GM18502 (cell line): ENCODE data around the gene NDST3.

ENCODE experiments used
- ATAC-seq: cut with Tn5 transposase; IDR thresholded peaks from one replicate; pipeline ENCODE4 v1.9.1; 2021; ENCODE audit warnings: mild to moderate bottlenecking; ENCODE audit not compliant: unreplicated experiment, poor library complexity

The NDST3 gene

DNA sequence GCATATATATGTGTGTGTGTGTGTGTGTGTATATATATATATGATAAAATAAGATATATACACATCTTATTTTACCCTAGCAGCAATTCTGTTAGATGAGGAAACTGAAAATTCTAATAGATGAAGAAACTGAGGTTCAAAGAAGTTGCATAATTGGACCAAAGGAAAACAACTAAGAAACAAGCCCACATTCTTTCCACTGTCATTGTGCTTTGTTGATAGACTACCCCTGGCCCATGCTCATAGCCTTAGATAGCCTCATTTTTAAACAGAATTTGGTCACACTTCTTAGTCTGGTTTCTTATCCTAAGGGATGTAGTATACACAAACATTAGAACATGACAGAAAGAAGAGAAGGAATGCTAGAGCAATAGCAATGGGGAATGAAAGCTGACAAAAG, 138.8 kb downstream of the NDST3 start:
- ATAC-seq, result no peak

DNA sequence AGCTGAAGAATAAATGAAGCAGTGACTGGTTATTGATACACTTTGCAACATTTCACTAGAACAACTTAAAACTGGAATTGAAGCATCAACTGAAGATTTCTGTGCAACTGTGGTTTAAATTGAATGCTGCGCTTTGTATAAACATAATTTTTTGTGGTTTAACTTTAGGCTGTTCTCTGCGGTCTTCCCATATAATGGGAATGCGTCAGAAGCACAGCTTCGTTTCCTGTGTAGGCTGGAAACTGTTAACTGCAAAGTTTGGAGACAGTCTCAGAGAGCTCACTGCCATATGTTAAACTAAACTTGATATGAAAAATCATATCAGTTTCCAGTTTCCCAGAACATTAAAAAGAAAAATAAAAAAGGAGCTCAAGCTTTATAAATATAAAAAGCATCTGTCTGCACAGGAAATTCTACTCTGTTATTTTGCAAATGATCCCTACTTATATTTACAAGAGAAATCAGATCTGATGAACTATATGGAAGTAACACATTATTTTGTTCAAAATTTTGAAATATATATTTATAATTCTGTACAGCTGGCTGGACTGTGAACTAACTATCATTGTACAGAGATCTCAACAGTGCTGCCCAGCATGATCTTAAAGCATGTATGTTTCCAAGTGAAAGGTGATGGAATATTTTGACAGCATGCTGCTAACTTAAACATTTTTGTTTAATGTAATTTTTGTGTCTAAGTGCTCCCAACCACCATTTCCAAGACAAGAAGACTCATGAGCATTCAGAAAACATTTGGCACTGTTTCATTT, 139.9 kb downstream of the NDST3 start:
- no peak for ATAC-seq

DNA sequence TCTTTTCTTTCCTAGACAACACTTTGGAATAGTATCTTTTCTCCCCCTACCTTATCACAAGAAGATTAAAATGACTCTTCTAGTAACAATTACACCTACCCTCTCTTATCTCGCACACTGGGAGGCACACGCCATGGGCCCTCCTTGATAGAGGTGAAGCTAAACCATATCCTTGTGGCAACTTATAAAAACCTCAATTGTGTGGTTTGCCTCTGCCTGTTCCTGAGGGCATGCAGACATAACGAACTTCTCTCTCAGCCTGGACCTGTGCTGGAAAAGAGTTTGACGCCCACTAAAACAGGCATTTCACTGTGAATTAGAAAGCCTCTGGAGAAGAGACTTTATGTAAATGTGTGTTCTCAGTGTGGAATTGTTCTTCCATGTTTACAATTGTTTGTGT, 141.2 kb downstream of the NDST3 start:
- ATAC-seq, result no peak

DNA sequence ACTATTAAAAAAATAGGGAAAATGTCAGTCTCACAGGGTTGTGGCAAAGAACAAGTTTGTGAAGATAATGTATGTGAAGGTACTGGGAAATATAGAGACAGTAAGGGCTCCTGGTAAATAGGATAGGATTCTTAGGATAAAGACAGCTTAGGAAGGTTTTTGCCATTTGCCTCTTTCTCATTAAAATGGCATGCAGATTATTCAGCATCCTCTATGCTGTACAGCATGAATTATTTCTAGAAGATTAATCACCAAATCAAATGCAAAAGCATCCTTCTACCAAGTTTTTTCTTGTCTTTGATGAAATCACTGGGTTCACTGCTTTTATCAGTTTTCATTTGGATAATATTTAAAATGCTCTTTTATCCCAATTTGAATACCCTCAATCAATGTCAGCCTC, 142.8 kb downstream of the NDST3 start:
- no peak for ATAC-seq

DNA sequence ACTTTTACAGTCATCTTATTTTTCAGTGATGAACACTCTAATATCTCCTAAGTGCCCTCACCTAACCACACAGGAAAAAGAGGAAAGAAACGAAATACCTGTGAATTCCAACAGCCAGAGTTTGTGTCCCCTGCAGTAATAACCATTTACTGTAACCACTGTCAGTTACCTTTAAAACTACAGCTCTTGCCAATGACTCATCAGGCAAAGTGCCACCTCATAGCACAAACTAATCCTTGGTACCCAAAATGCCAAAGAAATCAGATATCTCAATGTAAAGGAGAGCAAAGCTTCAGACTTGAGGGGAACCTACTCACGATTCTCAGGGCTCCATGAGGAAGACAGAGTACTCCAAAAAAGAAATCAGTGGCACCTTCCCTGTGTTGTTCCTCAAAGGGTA, 146.5 kb downstream of the NDST3 start:
- no peak for ATAC-seq

DNA sequence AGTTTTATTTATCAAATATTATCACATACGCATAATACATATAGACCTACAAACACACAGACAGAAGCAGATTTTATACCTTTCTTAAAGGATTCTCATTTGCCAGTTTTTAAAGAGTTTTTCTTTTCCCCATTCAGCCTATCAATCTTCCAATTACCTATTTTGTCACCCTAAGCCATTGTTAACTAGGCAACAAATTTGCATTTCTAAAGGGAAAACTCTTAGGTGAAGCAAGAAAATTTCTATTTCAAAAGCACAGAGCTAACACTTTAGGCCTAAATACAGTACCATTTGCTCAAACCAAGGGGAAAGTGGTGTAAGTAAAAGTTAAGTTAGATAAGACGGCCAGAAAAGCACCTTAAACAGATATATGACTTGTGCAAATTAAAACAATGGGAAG, 156.6 kb downstream of the NDST3 start:
- no peak for ATAC-seq

DNA sequence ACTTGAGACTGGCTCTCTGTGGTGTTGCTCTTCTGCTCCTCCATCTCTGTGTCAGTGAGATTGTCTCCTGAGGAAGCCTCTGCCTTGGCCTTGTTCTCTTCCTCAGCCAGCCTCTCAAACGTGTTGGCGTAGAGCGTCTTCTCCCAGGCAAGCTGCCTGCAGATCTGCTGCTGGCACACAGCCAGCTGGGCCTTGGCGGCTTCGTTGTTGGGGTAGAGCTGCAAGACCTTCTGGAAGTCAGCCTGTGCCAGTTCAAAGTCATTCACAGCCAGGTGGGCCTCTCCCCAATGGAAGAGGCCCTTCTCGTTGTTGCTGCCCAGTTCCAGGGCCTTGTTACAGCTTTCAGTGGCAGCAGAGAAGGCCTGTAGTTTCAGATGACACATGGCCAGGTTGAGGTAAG, 159.1 kb downstream of the NDST3 start:
- ATAC-seq, result no peak

DNA sequence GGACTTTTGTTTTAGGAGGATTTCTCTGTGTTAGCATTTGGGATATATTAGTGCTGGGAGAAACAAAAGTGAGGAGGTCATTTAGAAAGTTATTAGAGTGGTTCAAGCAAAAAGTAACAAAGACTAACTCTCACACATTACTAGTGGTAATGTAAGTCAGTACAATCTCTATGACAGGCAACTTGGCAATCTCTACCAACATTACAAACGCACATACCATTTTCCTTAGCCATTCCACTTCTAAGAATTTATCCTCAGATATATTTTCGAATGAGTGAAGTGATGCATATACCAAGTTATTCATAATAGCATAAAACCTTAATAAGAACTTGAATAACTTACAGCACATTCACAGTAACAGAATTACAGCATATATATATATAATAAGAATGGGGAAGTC, 172.3 kb downstream of the NDST3 start:
- ATAC-seq, result no peak

DNA sequence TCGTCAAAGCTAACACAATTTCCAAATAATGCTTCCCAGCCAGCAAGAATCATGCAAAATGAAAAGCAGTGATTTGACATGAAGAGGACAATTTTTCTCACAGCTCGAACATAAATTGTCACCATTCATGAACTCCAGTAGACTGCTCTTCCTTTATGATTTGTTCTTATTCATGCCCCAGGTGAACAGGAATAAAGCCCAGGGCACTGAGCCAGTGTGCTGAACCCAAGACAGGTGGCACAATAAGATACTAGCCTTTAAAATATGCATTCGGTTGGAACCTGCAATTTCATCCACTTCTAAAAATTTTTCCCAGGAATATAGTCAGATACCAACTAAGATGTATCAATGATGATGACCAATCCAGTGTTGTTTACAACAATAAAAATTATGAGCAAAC, 178.8 kb downstream of the NDST3 start:
- no peak for ATAC-seq

DNA sequence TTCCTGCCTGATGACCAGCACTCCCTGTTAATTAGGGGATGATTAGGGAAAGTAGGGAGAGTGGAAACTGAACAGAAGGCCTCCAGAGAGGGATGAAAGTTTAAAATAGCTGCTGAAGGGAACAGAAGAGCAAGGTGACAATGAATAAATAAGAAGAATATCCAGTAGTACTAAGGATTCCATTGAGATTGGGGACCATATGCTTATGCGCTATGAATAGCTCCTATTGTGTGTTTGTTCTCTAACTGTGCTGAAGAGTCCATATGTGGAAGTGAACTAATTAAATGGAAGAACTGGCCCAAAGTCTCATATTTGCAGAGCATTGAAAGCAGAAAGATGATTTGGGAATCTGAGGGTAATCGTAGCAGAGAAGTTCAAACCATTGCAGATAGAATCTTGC, 181.5 kb downstream of the NDST3 start:
- ATAC-seq, result no peak

DNA sequence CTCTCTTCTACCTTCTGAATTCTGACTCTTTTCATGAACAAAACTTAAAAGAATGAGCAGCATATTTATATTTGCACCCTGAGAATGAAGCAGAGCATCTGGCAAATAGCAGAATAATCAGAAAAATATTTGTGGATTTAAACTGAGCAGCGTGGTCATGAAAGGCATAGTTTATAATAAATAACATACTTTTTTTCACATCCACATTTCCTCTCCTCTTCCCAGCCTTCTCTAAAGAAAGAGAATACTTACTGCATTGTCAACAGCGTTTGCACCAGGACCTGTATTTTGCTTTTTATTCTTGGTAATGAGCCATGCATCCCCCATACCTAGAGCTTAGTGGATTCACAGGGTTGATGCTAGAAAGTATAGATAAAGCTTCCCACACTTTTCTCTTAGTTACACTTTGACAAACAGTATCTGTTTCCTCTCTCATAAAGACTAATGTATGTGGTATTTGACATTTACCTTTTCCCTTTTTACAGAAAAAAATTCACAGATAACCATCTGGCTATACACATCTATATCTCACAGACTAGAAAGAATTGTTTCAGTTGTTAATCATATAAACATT, 187.0 kb downstream of the NDST3 start:
- ATAC-seq, result no peak

DNA sequence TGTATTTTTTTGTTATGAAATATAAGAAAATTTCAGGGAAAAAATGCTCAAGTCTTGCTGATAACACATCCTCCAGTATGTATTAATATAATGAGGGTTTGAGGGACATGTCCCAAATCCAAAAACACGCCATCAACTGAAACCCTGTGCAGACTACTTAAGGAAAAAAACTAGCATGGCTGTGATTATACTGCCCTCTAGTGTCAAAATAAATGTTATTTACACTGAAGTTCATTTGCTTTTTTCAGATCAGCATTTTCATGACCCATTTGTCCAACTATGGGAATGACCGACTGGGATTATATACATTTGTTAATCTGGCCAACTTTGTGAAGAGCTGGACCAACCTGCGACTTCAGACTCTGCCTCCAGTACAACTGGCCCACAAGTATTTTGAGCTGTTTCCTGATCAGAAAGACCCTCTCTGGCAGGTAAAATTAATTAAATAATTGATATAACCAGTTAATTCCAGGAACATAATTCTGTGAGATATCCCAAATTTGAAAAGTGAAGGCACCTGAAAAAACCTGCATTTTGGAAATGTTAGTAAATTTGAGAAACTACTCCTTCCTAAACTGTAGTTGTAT, 190.1 kb downstream of the NDST3 start:
- ATAC-seq, result peak; percentile 67

DNA sequence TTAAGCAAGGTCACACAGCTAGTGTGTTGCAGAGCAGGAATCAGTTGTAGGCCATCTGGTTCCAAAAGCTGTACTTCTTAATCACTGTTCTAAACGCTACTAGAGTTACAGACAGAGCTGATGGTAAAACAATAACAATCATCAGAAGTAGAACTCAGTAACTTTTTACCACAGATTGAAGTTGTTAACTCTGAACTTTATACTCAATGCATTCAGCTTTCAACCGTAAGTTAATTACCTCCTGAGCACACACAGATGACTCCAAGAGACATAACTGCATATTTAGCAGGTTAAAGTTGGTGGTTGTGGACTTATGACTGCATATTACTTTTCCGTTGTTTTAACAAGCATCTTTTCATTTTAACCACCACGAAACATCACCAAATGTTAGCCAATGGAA, 191.2 kb downstream of the NDST3 start:
- ATAC-seq, result no peak

DNA sequence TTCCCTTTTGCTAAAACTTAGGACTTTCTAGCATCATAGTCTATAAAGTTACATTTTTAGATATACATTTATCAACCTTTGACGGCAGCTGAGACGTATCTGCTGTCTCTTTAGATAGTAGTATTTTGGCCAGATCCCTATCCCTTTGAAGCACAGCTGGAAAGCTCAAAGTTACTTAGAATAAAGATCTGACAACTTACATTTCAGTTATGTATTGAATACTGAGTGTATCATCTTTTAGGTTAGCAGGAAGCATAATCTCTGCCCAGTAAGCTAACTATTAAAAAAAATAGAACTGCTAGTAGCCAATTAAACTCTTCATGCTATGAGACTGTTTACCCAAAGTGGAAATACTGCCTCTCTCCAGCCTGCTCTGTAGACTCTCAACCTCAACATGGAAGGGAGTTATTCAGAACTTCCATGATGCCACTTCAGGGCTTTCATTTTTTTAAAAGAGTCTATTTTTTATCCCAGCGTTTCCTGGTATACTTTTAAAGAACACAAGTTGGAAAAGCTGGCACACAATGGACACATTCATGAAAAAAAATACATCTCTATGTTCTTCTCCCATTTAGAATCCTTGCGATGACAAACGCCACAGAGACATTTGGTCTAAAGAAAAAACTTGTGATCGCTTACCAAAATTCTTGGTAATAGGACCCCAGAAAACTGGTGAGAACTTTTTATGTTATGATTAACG, 192.2 kb downstream of the NDST3 start:
- ATAC-seq, result no peak

DNA sequence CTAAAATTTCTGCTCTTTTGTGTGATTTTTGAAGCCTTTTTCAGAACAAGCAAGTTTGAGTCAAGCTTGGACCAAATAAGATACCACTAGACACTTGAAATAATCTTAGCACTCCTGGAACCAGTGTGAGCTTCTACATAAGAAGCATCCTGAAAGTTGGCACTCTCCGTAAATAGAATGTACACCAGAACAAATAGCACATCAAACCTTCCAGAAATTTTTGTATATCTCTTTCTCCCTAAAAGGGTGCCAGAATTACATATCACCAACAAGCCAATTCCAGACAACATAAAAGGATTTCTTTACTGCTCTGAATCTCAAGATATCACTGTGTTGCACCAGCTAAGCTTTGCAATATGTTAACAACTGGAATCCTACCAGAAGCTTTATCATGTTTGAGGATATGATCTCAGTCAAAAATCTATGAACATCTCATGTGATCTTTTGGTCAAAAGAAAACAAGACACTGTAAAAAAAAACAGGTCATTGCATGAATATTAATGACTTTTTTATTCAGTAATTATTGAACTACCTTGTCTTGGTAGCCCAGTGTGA, 201.4 kb downstream of the NDST3 start:
- no peak for ATAC-seq

DNA sequence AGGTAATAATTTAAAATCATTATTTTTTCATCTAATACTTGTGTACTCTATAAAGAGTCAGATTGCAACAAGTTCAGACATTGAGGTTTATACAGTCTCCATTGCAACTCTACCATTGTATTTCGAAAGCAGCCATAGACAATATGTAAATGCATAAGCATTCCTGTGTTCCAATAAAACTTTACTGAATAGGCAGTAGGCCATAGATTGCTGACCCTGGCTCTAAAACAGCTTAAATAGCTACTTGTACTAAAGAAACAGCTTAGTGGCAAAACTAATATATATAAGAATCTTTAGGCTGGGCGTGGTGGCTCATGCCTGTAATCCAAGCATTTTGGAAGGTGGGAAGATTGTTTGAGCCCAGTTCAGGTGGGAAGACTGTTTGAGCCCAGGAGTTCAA, 203.2 kb downstream of the NDST3 start:
- ATAC-seq, result no peak

DNA sequence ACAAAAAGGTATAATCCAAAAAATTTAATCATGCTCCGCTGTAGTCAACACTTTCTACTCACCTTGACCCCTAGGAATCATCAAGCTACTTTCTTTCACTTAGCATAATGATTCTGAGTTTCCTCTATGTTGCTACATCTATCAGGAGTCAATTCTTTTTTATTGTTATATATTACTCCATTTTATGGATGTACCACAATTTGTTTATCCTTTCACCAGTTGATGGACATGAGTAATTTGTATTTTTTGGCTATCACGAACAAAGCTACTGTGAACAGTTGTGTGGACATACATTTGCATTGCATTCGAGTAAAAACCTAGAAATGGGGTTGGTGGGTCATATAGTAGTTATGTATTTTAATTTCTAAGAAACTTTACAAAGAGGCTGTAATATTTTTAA, 215.6 kb downstream of the NDST3 start:
- ATAC-seq, result no peak

DNA sequence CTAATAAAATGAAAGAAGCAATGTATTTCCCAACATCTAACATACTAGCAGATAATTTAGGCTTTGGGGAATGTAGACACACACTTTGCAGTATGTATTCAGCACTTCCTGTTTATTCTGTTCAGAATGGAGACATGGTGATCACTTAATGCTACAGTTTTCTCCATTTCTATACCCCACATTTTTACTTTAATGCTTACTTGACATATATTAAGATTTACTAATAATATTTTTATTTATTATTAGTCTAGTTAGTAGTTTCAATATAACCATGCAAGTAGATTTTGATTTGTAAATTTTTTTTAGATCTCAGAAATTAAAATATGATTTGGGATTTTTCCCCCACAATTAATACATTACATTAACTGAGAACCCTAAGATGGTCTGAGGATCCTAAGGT, 220.1 kb downstream of the NDST3 start:
- no peak for ATAC-seq

DNA sequence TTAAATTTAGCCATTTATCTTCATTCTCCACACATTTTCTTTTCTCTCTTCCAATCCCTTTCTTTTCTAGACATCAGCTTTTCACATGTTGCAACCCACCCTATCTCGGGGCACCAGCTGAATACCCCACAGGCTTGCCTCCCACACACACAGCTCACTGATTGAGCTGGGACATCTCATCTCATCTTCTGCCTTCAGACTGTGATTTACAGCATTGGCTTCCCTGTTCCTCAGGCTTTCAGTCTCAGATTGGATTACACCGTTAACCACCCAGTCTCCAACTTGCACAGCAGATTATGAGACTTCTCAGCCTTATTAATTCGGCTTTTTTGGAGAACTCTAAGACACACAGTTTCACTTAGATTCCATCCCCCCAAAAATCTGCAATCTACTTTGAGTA, 224.8 kb downstream of the NDST3 start:
- ATAC-seq, result no peak

DNA sequence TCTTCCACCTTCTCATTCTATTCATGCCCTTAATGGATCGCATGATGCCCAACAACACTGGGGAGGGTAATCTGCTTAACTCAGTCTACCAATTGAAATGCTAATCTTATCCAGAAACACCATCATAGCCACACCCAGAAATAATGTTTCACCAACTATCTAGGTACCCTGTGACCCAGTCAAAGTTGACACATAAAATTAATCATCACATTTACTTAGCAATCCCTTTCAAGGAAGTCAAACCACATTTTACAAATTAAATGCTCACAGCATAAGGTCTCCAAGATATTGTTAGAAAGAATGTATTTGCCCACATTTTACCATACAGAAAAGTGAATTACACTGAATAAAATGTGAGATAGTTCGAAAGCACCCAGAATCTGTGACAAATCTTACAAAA, 226.0 kb downstream of the NDST3 start:
- no peak for ATAC-seq

DNA sequence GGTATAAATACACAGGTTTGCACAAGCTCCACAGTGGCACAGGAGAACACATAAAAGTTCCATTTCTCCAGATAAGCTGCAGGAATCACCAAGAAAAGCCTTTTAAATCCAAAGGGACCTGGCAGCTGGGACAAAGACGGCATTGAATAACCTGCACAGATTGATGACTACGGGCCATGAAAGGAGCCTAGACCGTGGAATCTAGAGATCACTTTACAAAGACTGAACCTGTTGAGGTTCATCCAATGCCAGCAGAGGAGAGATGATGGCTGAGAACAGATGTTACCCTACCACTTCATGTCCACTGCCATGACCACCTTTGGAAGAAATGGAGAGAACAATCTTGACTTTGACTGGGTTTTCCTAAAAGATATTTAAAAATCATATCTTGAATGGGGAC, 229.8 kb downstream of the NDST3 start:
- no peak for ATAC-seq
